DLD1 (cell line): ENCODE measurements around the gene ANOS1.
"Not testable (repeated sequence)": the region's sequence is repeated elsewhere in the genome, so short reads cannot be mapped to it uniquely, and the experiment has no call there.

Source experiments
- in situ Hi-C: cut with HindIII; loops from 2 replicates; pipeline ENCODE4 v1.10.0; 2017; ENCODE audit warnings: low sequenced_read_pairs

The ANOS1 gene

GRCh38 chrX:8632924-8633323 is 99.0 kb downstream of the ANOS1 start:
- in situ Hi-C loops = no loop called here

- in situ Hi-C loops = no loop called here
Observed at GRCh38 chrX:8629871-8630270, 102.1 kb downstream of the ANOS1 start.

GRCh38 chrX:8627796-8628195 is 104.1 kb downstream of the ANOS1 start:
- in situ Hi-C loops = no loop called here

- in situ Hi-C loops = no loop called here
Observed at GRCh38 chrX:8607326-8607725, 124.6 kb downstream of the ANOS1 start.

GRCh38 chrX:8604131-8604530 is 127.8 kb downstream of the ANOS1 start:
- in situ Hi-C loops = no loop called here

- in situ Hi-C loops = no loop called here
Observed at GRCh38 chrX:8591501-8591900, 140.4 kb downstream of the ANOS1 start.

- in situ Hi-C loops = no loop called here
Observed at GRCh38 chrX:8586953-8587352, 145.0 kb downstream of the ANOS1 start.

- in situ Hi-C loops = no loop called here
Observed at GRCh38 chrX:8579602-8580001, 152.3 kb downstream of the ANOS1 start.

- in situ Hi-C loops = no loop called here
Observed at GRCh38 chrX:8576821-8577220, 155.1 kb downstream of the ANOS1 start.

GRCh38 chrX:8565729-8566128 is 166.2 kb downstream of the ANOS1 start:
- in situ Hi-C loops = no loop called here

- in situ Hi-C loops = no loop called here
Observed at GRCh38 chrX:8548446-8548845, 183.5 kb downstream of the ANOS1 start.

- in situ Hi-C loops = no loop called here
Observed at GRCh38 chrX:8546715-8547114, 185.2 kb downstream of the ANOS1 start.

- in situ Hi-C loops = no loop called here
Observed at GRCh38 chrX:8520791-8521190, 211.1 kb downstream of the ANOS1 start.

- in situ Hi-C loops = no loop called here
Observed at GRCh38 chrX:8520178-8520577, 211.8 kb downstream of the ANOS1 start.

GRCh38 chrX:8504451-8504850 is 227.5 kb downstream of the ANOS1 start:
- in situ Hi-C loops = no loop called here

GRCh38 chrX:8502101-8502500 is 229.8 kb downstream of the ANOS1 start:
- in situ Hi-C loops = not testable (repeated sequence)

- in situ Hi-C loops = no loop called here
Observed at GRCh38 chrX:8500203-8500602, 231.7 kb downstream of the ANOS1 start.

- in situ Hi-C loops = not testable (repeated sequence)
Observed at GRCh38 chrX:8495036-8495435, 236.9 kb downstream of the ANOS1 start.

- in situ Hi-C loops = no loop called here
Observed at GRCh38 chrX:8484360-8484949, 247.5 kb downstream of the ANOS1 start.
